ENCODE measurements around the gene CSNK1G1.

The CSNK1G1 gene

GRCh38 chr15:64324165-64324877, 31.7 kb downstream of the CSNK1G1 start:
- Histone ChIP-seq H3K4me3 (ENCODE audit: low read length) (no peak overlapping the region), H3K4me2 (ENCODE audit: low read length) (no peak overlapping the region), H3K4me1 (ENCODE audit: low read length) (no peaks in the 10 kb centered on the region), H4K20me1 (ENCODE audit: insufficient read depth, low read length) (peaks cover 10% of the 10 kb centered on the region; the same call in 1 of the 2 replicates), H2AFZ (ENCODE audit: low read depth, low read length) (no peak overlapping the region), H3K9ac (ENCODE audit: low read length) (no peak overlapping the region), H3K9me3 (ENCODE audit: insufficient read depth, low read length) (no peaks in the 10 kb centered on the region), H3K27ac (ENCODE audit: low read length) (no peak overlapping the region), H3K27me3 (ENCODE audit: low read depth, low read length) (no peaks in the 10 kb centered on the region), H3K79me2 (ENCODE audit: low read length) (peaks cover 5% of the 10 kb centered on the region; the same call in 1 of the 2 replicates), H3K36me3 (replicated peaks; ENCODE audit: low read depth, low read length) (no peaks in the 10 kb centered on the region)
- TF ChIP-seq EZH2phosphoT487 (IDR thresholded peaks at IDR 0.05; ENCODE audit: low read depth) (no peak), CTCF (IDR thresholded peaks at IDR 0.05; ENCODE audit: low read depth, low read length) (no peak)

GRCh38 chr15:64315216-64315615, 40.8 kb downstream of the CSNK1G1 start:
- no peak overlapping the region for H3K9ac ChIP-seq (ENCODE audit: low read length)
- H2AFZ ChIP-seq (ENCODE audit: low read depth, low read length): no peak overlapping the region
- no peaks in the 10 kb centered on the region for H3K4me1 ChIP-seq (ENCODE audit: low read length)
- no peaks in the 10 kb centered on the region for H3K27me3 ChIP-seq (ENCODE audit: low read depth, low read length)
- no peaks in the 10 kb centered on the region for H3K9me3 ChIP-seq (ENCODE audit: insufficient read depth, low read length)
- peaks cover 10% of the 10 kb centered on the region for H4K20me1 ChIP-seq (ENCODE audit: insufficient read depth, low read length)
- no peaks in the 10 kb centered on the region for H3K36me3 ChIP-seq (replicated peaks; ENCODE audit: low read depth, low read length)
- H3K4me3 ChIP-seq (ENCODE audit: low read length): no peak overlapping the region
- H3K79me2 ChIP-seq (ENCODE audit: low read length): peaks cover 3% of the 10 kb centered on the region; the same call in 1 of the 2 replicates
- TF ChIP-seq CTCF (IDR thresholded peaks at IDR 0.05; ENCODE audit: low read depth, low read length) (no peak), EZH2phosphoT487 (IDR thresholded peaks at IDR 0.05; ENCODE audit: low read depth) (no peak)
- H3K4me2 ChIP-seq (ENCODE audit: low read length): no peak overlapping the region
- no peak overlapping the region for H3K27ac ChIP-seq (ENCODE audit: low read length)

- TF ChIP-seq CTCF (IDR thresholded peaks at IDR 0.05; ENCODE audit: low read depth, low read length) (no peak), EZH2phosphoT487 (IDR thresholded peaks at IDR 0.05; ENCODE audit: low read depth) (no peak)
- H3K27ac ChIP-seq (ENCODE audit: low read length): no peak overlapping the region
- no peaks in the 10 kb centered on the region for H3K36me3 ChIP-seq (replicated peaks; ENCODE audit: low read depth, low read length)
- no peaks in the 10 kb centered on the region for H3K27me3 ChIP-seq (ENCODE audit: low read depth, low read length)
- H3K9me3 ChIP-seq (ENCODE audit: insufficient read depth, low read length): no peaks in the 10 kb centered on the region
- no peak overlapping the region for H3K4me3 ChIP-seq (ENCODE audit: low read length)
- H3K79me2 ChIP-seq (ENCODE audit: low read length): peaks cover 3% of the 10 kb centered on the region; the same call in 1 of the 2 replicates
- no peaks in the 10 kb centered on the region for H3K4me1 ChIP-seq (ENCODE audit: low read length)
- H2AFZ ChIP-seq (ENCODE audit: low read depth, low read length): no peak overlapping the region
- no peak overlapping the region for H3K4me2 ChIP-seq (ENCODE audit: low read length)
- H3K9ac ChIP-seq (ENCODE audit: low read length): no peak overlapping the region
- peaks cover 10% of the 10 kb centered on the region for H4K20me1 ChIP-seq (ENCODE audit: insufficient read depth, low read length)
Observed at GRCh38 chr15:64314456-64314855, 41.5 kb downstream of the CSNK1G1 start.

- H3K36me3 ChIP-seq (replicated peaks; ENCODE audit: low read depth, low read length): no peaks in the 10 kb centered on the region
- H3K4me3 ChIP-seq (ENCODE audit: low read length): no peak overlapping the region
- peaks cover 10% of the 10 kb centered on the region for H4K20me1 ChIP-seq (ENCODE audit: insufficient read depth, low read length)
- no peak overlapping the region for H3K9ac ChIP-seq (ENCODE audit: low read length)
- H3K4me2 ChIP-seq (ENCODE audit: low read length): no peak overlapping the region
- H3K27me3 ChIP-seq (ENCODE audit: low read depth, low read length): no peaks in the 10 kb centered on the region
- peaks cover 3% of the 10 kb centered on the region; the same call in 1 of the 2 replicates for H3K79me2 ChIP-seq (ENCODE audit: low read length)
- no peaks in the 10 kb centered on the region for H3K9me3 ChIP-seq (ENCODE audit: insufficient read depth, low read length)
- no peaks in the 10 kb centered on the region for H3K4me1 ChIP-seq (ENCODE audit: low read length)
- TF ChIP-seq CTCF (IDR thresholded peaks at IDR 0.05; ENCODE audit: low read depth, low read length) (no peak), EZH2phosphoT487 (IDR thresholded peaks at IDR 0.05; ENCODE audit: low read depth) (no peak)
- no peak overlapping the region for H3K27ac ChIP-seq (ENCODE audit: low read length)
- no peak overlapping the region for H2AFZ ChIP-seq (ENCODE audit: low read depth, low read length)
Observed at GRCh38 chr15:64311566-64311965, 44.4 kb downstream of the CSNK1G1 start.

Measured in OCI-LY3 (cell line).